Putamen (tissue), 1 donor: Measurements from ENCODE around the gene C20orf173.
"Not testable (repeated sequence)": the region's sequence is repeated elsewhere in the genome, so short reads cannot be mapped to it uniquely, and the experiment has no call there.

Source experiments
- DNase-seq: peaks from one replicate; pipeline ENCODE4 v3.0.0-alpha.2; 2016; ENCODE audit warnings: low spot score

Gene C20orf173

GRCh38 chr20:35546127-35546526 lies 16.7 kb upstream of the C20orf173 start:
- DNase-seq, result no peak

- not testable (repeated sequence) for DNase-seq
These were observed 15.5 kb upstream of the C20orf173 start for GRCh38 chr20:35544941-35545340.

GRCh38 chr20:35544436-35544835 lies 15.0 kb upstream of the C20orf173 start:
- no peak for DNase-seq

GRCh38 chr20:35542990-35543389 lies 13.5 kb upstream of the C20orf173 start:
- no peak for DNase-seq

- peak; percentile 93 for DNase-seq
These were observed 12.6 kb upstream of the C20orf173 start, which contains the start of gene ERGIC3 for GRCh38 chr20:35541783-35542662. ERGIC3 (plus strand) TSS chr20:35542078; CDS start chr20:35542098, 20 bp downstream.

- DNase-seq, result no peak
These were observed 11.8 kb upstream of the C20orf173 start for GRCh38 chr20:35541118-35541782.

GRCh38 chr20:35539756-35540212 lies 10.3 kb upstream of the C20orf173 start:
- DNase-seq, result no peak

GRCh38 chr20:35527122-35527769 lies 2.2 kb downstream of the C20orf173 start:
- no peak for DNase-seq

- no peak for DNase-seq
These were observed 3.8 kb downstream of the C20orf173 start for GRCh38 chr20:35525639-35526038.

- DNase-seq, result no peak
These were observed 6.1 kb downstream of the C20orf173 start for GRCh38 chr20:35523298-35523888.

GRCh38 chr20:35518955-35519354 lies 10.5 kb downstream of the C20orf173 start:
- DNase-seq, result no peak

GRCh38 chr20:35517767-35518166 lies 11.7 kb downstream of the C20orf173 start:
- DNase-seq, result not testable (repeated sequence)

GRCh38 chr20:35517125-35517524 lies 12.3 kb downstream of the C20orf173 start:
- DNase-seq, result no peak

GRCh38 chr20:35515949-35516645 lies 13.4 kb downstream of the C20orf173 start:
- DNase-seq, result no peak

- no peak for DNase-seq
These were observed 14.1 kb downstream of the C20orf173 start for GRCh38 chr20:35515341-35515740.

- no peak for DNase-seq
These were observed 15.0 kb downstream of the C20orf173 start for GRCh38 chr20:35514371-35514932.

GRCh38 chr20:35511814-35512420 lies 17.5 kb downstream of the C20orf173 start:
- peak; percentile 31 for DNase-seq

- DNase-seq, result no peak
These were observed 18.3 kb downstream of the C20orf173 start for GRCh38 chr20:35510951-35511735.

GRCh38 chr20:35508493-35509218 lies 20.8 kb downstream of the C20orf173 start:
- no peak for DNase-seq
